Mesothelial cell of epicardium (in vitro differentiated cells): ENCODE measurements around the gene OR2F2. TPM values are rescaled to one million over a fixed set of nuclear protein-coding genes. Genes with fewer than 3 reads are reported as not detected.
A peak's percentile ranks its signal among the peaks of the same experiment; 100 is the strongest.

Experiments used
- DNase-seq, 2 experiments: peaks; one replicate each; pipeline ENCODE4 v3.0.0; 2021; ENCODE audit warnings: low spot score in 2 of 2; ENCODE audit not compliant: unreplicated experiment in 2 of 2
- H3K27ac Mint-ChIP-seq: 2 replicates; pipeline ENCODE4 v1.8.0; 2021; ENCODE audit warnings: mixed read lengths
- H3K27me3 Mint-ChIP-seq: 2 replicates; pipeline ENCODE4 v1.8.0; 2021; ENCODE audit warnings: low read depth, mixed read lengths
- H3K36me3 Mint-ChIP-seq: 2 replicates; pipeline ENCODE4 v1.8.0; 2021; ENCODE audit warnings: mixed read lengths
- H3K4me1 Mint-ChIP-seq: 2 replicates; pipeline ENCODE4 v1.8.0; 2021; ENCODE audit warnings: mixed read lengths
- H3K4me3 Mint-ChIP-seq: 2 replicates; pipeline ENCODE4 v1.8.0; 2021; ENCODE audit warnings: mild to moderate bottlenecking, moderate library complexity, mixed read lengths
- H3K9me3 Mint-ChIP-seq: 2 replicates; pipeline ENCODE4 v1.8.0; 2021; ENCODE audit warnings: mixed read lengths
- total RNA-seq: library from RNA; stranded (reverse); gene quantifications from 3 replicates; pipeline ENCODE4 v1.2.1, GENCODE V29; 2021
- TF ChIP-seq, protein P1 (sequence below): fragments of 200-600 bp; sonication (generic); IDR thresholded peaks from one replicate; pipeline ENCODE4 v1.5.0; 2021; ENCODE audit warnings: antibody characterized with exemption; ENCODE audit not compliant: unreplicated experiment

Gene OR2F2, protein sequence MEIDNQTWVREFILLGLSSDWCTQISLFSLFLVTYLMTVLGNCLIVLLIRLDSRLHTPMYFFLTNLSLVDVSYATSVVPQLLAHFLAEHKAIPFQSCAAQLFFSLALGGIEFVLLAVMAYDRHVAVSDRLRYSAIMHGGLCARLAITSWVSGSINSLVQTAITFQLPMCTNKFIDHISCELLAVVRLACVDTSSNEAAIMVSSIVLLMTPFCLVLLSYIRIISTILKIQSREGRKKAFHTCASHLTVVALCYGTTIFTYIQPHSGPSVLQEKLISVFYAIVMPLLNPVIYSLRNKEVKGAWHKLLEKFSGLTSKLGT
- not detected in 3 replicates for total RNA-seq

DNA sequence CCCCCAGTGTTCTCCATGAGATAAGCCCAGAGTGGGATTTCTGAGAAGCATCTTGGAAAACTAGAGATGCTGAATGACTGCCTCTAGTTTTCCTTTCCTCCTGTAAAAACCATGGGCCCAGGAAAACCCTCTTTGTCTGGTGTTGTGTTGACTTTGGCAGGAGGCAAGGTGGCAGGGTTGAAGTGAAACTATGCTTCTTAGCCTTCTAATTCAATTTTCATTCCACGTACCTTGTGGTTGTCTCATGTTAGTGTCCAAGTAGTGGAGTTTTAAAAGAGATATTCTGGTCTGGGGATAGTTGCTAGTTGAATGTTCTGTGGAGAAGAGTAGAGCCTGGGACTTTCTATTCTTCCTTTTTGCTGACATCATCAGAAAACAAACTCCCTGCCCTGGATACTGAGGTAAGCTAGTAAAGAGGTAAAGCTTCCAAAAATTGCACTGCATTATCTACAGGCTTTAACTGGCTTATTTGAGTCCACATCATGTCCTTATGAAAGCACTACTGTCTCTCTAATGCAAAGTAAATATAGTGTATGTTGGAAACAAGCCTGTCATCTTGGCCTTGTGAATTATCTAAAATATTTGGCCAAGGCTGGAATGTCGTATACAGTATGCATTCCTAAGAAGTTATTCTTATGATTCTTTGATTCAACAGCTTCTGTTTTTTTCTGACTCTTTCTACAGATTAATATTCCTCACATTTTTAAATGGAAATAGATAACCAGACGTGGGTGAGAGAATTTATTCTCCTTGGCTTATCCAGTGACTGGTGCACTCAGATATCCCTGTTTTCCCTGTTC, at the start of gene OR2F2:
Gene OR2F2, plus strand, starts transcription at position 708 of the 800 bp plus-strand sequence. Its CDS starts 0 bp downstream, at position 708.
- peaks cover 6% of the 10 kb centered on the region for H3K9me3 Mint-ChIP-seq
- peak within 1 kb of the TSS; percentile 68 for H3K27ac Mint-ChIP-seq
- no peaks in the 10 kb centered on the region for H3K36me3 Mint-ChIP-seq
- no peak for DNase-seq
- no peak within 1 kb of the TSS for H3K4me3 Mint-ChIP-seq
- TF ChIP-seq, protein P1, sequence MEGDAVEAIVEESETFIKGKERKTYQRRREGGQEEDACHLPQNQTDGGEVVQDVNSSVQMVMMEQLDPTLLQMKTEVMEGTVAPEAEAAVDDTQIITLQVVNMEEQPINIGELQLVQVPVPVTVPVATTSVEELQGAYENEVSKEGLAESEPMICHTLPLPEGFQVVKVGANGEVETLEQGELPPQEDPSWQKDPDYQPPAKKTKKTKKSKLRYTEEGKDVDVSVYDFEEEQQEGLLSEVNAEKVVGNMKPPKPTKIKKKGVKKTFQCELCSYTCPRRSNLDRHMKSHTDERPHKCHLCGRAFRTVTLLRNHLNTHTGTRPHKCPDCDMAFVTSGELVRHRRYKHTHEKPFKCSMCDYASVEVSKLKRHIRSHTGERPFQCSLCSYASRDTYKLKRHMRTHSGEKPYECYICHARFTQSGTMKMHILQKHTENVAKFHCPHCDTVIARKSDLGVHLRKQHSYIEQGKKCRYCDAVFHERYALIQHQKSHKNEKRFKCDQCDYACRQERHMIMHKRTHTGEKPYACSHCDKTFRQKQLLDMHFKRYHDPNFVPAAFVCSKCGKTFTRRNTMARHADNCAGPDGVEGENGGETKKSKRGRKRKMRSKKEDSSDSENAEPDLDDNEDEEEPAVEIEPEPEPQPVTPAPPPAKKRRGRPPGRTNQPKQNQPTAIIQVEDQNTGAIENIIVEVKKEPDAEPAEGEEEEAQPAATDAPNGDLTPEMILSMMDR, result no peak
- peaks cover 10% of the 10 kb centered on the region for H3K27me3 Mint-ChIP-seq
- H3K4me1 Mint-ChIP-seq, result peaks cover 12% of the 10 kb centered on the region

DNA sequence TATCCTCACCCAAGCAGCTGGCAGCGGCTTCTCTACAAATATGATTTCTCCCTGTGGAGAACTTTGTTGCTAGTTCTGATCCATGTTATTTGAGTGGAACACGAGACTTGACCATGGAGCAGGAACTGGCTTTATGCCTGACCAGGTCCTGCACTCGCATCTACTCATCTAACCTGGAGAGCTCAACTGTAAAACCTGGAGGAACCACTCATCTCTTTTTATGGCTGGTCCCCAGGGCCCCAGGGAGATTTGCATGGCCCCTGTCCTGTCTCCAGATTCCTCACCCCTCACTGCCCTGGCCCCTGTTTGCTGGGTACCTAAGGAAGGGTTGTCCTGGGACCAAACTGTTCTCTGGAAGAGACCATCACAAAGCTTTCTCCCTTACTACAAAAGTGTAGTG, 49.1 kb upstream of the OR2F2 start:
- Mint-ChIP-seq H3K27me3 (no peaks in the 10 kb centered on the region), H3K27ac (no peak overlapping the region), H3K4me1 (peaks cover 28% of the 10 kb centered on the region), H3K36me3 (peaks cover 24% of the 10 kb centered on the region), H3K9me3 (peaks cover 17% of the 10 kb centered on the region), H3K4me3 (peak overlapping the region; percentile 46)
- TF ChIP-seq, protein P1, result no peak
- no peak for DNase-seq

DNA sequence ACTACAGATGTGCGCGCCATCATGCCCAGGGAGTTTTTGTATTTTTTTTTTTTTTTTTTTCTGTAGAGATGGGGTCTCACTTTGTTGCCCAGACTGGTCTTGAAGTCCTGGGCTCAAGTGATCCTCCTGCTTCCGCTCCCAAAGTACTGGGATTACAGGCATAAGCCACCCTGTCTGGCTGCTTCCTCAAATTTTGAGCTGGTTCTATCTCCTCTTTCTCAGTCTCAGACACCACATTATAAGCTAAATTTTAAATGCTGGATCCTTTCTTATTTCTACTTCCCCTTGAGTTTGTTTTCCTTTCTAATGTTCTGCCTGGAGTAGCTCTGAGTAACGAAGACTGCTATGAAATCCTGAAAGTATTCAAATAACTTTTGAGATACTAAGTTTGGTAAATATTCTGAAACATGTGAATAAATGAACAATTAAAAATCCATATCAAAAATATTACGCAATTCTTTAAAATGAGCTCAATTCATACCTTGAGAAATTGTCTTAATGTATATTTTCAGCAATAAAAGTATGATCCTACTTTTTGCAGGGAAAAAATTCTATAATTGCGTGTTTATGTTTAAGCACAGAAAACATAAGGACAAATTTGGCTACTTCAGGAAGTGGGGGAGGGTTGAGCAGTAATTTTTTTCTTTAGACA, 48.1 kb upstream of the OR2F2 start:
- TF ChIP-seq, protein P1, result no peak
- peak overlapping the region; percentile 2 for H3K27ac Mint-ChIP-seq

DNA sequence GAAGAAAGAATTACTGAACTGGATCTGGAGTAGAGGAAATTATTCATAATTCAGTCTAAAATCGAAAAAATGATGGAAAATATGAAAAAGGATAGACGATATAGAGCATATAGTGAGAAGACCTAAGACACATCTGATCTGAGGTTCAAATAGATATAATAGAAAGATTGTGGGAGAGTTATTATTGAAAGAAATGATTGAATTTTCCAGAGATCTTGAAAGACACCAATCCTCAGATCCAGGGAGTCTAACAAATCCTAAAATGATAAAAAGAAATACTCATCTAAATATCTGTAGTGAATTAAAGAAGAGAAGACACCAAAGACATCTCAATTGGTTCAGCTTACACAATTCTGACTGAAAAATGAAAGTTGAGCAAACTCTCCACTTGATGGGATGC, 46.0 kb upstream of the OR2F2 start:
- no peak for DNase-seq
- Mint-ChIP-seq H3K4me3 (no peak overlapping the region), H3K27ac (no peak overlapping the region), H3K4me1 (peaks cover 6% of the 10 kb centered on the region), H3K27me3 (no peaks in the 10 kb centered on the region), H3K9me3 (peaks cover 39% of the 10 kb centered on the region), H3K36me3 (peaks cover 41% of the 10 kb centered on the region)
- TF ChIP-seq, protein P1, result no peak

More for the DNA sequence above, 48.1 kb upstream of the OR2F2 start:
- Mint-ChIP-seq H3K36me3 (peaks cover 33% of the 10 kb centered on the region), H3K4me3 (no peak overlapping the region), H3K9me3 (peaks cover 26% of the 10 kb centered on the region), H3K27me3 (no peaks in the 10 kb centered on the region), H3K4me1 (peaks cover 19% of the 10 kb centered on the region)
- no peak for DNase-seq

DNA sequence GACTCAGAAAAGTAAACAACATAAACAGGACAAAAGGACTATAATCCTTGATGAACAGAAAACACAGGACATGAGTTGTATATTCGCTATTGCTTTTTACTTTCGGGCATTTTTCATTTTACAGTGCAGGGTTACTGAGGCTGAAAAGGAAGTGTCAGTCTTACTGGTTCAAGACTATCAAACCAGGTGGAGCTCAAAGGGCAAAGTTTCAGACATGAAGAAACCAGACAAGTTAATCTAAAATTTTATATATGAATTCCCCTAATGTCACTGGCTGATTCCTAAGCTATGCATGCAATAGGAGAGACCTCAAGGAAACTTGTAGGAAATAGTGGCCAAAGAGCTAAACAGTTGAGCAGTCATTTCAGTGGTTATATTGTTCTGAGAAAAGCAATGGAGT, 44.5 kb upstream of the OR2F2 start:
- no peak for DNase-seq
- Mint-ChIP-seq H3K27me3 (no peaks in the 10 kb centered on the region), H3K9me3 (peaks cover 42% of the 10 kb centered on the region), H3K4me3 (no peak overlapping the region), H3K36me3 (peaks cover 46% of the 10 kb centered on the region), H3K27ac (no peak overlapping the region), H3K4me1 (peaks cover 2% of the 10 kb centered on the region)
- TF ChIP-seq, protein P1, result no peak
